GM18907 (cell line): ENCODE data around the gene GSTK1.

Source experiments
- ATAC-seq: cut with Tn5 transposase; IDR thresholded peaks from one replicate; pipeline ENCODE4 v1.9.1; 2021; ENCODE audit warnings: mild to moderate bottlenecking, moderate library complexity; ENCODE audit not compliant: unreplicated experiment

The GSTK1 gene

DNA sequence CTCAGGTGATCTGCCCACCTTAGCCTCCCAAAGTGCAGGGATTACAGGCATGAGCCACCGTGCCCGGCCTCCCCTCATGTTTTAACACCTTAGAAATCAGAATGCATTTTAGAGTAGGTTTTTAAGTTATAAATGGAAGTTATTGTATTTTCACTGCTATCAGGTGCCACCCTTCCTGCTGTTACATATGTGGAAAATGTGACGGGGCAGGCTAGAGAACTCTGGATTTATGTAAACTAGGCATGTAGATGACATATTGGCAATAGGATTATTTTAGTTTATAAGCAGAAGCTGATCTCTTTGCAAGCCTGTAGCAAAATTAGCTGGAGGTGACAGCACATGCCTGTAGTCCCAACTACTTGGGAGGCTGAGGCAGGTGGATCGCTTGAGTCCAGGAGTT is 27.1 kb downstream of the GSTK1 start:
- no peak for ATAC-seq

DNA sequence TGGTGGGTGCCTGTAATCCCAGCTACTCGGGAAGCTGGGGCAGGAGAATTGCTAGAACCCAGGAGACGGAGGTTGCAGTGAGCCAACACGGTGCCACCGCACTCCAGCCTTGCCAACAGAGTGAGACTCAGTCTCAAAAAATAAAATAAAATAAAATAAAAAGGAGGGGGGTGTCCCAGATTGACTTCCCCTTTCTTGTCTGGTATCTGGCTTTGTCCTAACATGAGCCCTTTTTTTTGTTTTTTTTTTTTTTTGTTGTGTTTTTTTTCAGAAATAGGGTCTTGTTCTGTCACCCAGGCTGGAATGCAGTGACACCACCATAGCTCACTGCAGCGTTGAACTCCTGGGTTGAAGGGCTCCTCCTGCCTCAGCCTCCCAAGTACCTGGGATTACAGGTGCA is 29.6 kb downstream of the GSTK1 start:
- no peak for ATAC-seq

GRCh38 chr7:143295870-143296269 is 32.6 kb downstream of the GSTK1 start:
- no peak for ATAC-seq

GRCh38 chr7:143296686-143297085 is 33.4 kb downstream of the GSTK1 start:
- ATAC-seq = no peak

DNA sequence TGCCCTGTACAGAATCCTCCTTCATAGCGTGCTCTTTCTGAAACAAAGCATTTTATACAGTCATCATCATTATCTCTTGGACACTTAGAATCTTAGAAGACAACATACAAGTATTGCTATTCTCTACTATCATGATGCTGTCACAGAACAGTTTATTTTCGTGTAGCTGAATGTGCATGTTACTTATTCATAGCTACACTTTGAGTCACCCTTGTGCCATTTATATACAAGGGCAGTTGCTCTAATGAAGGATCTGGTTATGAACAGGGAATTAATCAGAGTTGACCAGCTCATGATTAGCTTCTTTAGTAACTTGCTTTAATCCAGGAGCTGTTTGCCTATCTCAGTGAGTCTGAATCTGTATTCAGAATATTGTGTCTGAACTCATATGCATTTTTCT is 36.1 kb downstream of the GSTK1 start:
- ATAC-seq = no peak

GRCh38 chr7:143299840-143300239 is 36.6 kb downstream of the GSTK1 start:
- ATAC-seq = no peak

- ATAC-seq = no peak
Measured at GRCh38 chr7:143300959-143301935, 38.0 kb downstream of the GSTK1 start.

DNA sequence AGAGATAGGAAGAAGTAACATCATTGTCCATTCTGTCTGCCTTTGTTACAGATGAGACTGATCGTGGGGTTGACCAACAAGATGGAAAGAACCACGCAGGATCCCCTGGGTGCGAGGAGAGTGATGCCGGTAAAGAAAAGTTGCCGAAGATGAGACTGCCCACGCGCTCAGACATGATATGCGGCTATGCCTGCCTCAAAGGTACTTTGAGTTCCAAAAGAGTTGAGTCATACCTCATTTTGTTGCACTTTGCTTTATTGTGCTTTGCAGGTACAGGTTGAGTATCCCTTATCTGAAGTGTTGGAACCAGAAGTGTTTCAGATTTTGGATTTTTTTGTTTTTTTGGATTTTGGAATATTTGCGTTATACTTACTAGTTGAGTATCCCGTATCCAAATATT is 40.5 kb downstream of the GSTK1 start:
- ATAC-seq = no peak

- no peak for ATAC-seq
Measured at GRCh38 chr7:143304938-143305337, 41.7 kb downstream of the GSTK1 start.

GRCh38 chr7:143305423-143306070 is 42.3 kb downstream of the GSTK1 start:
- ATAC-seq = no peak

GRCh38 chr7:143308632-143309031 is 45.4 kb downstream of the GSTK1 start:
- no peak for ATAC-seq

DNA sequence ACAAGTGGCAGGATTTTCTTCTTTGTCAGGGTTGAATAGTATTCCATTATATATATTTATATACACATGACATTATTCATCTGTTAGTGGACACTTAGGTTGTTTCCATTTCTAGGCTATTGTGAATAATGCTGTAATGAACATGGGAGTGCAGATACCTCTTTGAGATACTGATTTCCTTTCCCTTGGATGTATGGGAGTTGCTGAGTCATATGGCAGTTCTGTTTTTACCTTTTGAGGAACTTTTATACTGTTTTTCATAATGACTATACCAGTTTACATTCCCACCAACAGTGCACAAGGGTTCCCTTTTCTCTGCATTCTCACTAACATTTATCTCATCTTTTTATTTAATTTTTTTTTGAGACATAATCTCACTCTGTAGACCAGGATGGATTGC is 50.9 kb downstream of the GSTK1 start:
- ATAC-seq = no peak

DNA sequence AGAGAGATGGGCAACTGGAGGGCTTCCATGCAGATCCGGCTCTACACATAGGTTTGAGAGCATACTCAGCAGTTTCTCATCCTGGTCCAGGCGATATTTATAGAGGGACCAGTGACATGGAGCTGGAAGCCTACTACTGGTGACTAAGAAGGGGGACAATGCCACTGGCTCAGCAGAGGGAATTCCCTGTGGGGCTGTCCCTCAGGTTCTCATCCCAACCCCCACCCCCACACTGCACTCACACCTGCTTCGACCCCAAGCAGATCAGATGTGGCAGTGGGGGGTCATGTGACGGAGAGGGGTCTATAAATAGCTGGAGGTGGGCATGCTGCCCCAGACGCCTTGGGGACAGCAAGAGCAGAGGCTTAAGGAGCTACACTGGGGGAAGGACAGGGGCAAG is 52.5 kb downstream of the GSTK1 start, which contains the start of gene CLCN1:
TSS of gene CLCN1 (plus strand) at position 336 of the 400 bp plus-strand sequence. CDS start 102 bp downstream, outside the sequence.
- no peak for ATAC-seq

DNA sequence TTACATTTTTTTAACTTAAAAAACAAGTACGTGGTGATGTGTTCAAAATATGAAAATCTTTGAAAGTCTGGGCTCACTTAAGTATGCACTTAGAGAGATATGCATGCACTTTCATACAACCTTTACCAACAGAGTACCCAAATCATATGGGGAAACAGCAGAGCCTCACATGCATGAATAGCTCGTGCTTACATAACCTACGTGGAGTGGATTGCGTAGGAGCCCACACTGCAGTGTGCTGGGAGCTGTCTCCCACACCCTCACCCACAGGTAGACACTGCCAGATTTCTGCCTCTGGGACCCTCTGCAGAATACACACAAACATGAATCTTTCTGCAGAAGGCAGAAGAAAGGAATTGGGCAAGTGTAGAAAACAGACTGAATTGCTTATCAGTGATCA is 53.3 kb downstream of the GSTK1 start:
- no peak for ATAC-seq

DNA sequence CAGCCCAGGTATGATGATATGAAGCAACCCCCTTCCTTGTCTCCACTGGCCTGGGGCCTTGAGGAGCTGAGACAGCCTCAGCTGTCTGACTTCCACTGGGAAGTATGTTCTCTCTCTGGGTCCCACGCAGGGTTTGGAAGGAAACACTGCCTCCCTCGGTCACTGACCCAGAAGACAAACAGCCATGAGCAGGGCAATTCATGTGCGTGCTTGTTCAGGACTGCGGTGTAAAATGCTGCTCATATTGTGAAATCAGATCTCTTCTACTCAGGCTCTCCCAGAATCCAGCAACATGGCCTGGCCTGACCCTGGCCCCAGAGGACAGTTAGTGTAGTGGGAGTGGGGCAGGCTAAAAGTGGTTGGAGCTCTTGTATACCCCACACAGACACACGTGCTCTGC is 55.4 kb downstream of the GSTK1 start:
- ATAC-seq = no peak
